ENCODE measurements around the gene ZSCAN16. TPM values are rescaled to one million over a fixed set of nuclear protein-coding genes. Genes with fewer than 3 reads are reported as not detected.
"Not testable (repeated sequence)": the region's sequence is repeated elsewhere in the genome, so short reads cannot be mapped to it uniquely, and the experiment has no call there.

The ZSCAN16 gene
- total and polyA plus RNA-seq, 4 experiments from 2014 or later: 12.4 to 14.8 (median 13.8) TPM

GRCh38 chr6:28082939-28083338 lies 41.5 kb upstream of the ZSCAN16 start:
- peaks cover 12% of the 10 kb centered on the region for H3K4me1 ChIP-seq (ENCODE audit: insufficient read depth, low read length)
- peaks cover 9 to 22% (median 14%) of the 10 kb centered on the region in 4 donors for H3K4me1 Mint-ChIP-seq
- peak overlapping the region; percentile 18 to 100 (median 65) for H3K27ac Mint-ChIP-seq
- CTCF ChIA-PET (ENCODE audit: partially characterized antibody): no interaction called here
- H3K4me3 Mint-ChIP-seq: peak overlapping the region in 1 of 8 donors; percentile 32
- intact Hi-C loops (cut with micrococcal nuclease): loop anchor here (5.0 kb wide), 3 partner anchors 611 to 859 kb away; partner anchors contain the start of genes ZNF184 and ZNF391
- H3K4me3 ChIP-seq (ENCODE audit: low read length in 2 of 2): no peak overlapping the region
- POLR2A ChIA-PET (ENCODE audit: partially characterized antibody): no interaction called here
- H3K27me3 Mint-ChIP-seq: no peaks in the 10 kb centered on the region
- peaks cover 0 to 12% (median 5%) of the 10 kb centered on the region in 8 donors for H3K9me3 Mint-ChIP-seq
- no peaks in the 10 kb centered on the region for H3K9me3 ChIP-seq (ENCODE audit: control insufficient read depth in 1 of 2, low read length in 2 of 2)
- H3K27ac ChIP-seq (ENCODE audit: low read depth, low read length): no peak overlapping the region
- no peaks in the 10 kb centered on the region for H3K27me3 ChIP-seq (ENCODE audit: insufficient read depth, low read length)
- peaks cover 20 to 29% of the 10 kb centered on the region in 2 donors for H3K36me3 Mint-ChIP-seq
- no peaks in the 10 kb centered on the region for H3K36me3 ChIP-seq (ENCODE audit: insufficient read depth, low read length)
- DNase-seq: no peak

- intact Hi-C loops (cut with micrococcal nuclease): no loop called here
- H3K4me1 ChIP-seq (ENCODE audit: insufficient read depth, low read length): no peaks in the 10 kb centered on the region
- Mint-ChIP-seq H3K4me1 (peaks cover 0 to 1% (median 0%) of the 10 kb centered on the region in 4 donors), H3K4me3 (no peak overlapping the region), H3K27ac (no peak overlapping the region), H3K27me3 (peaks cover 2 to 10% of the 10 kb centered on the region in 2 donors), H3K9me3 (peaks cover 2 to 43% (median 33%) of the 10 kb centered on the region in 8 donors), H3K36me3 (peaks cover 45 to 48% of the 10 kb centered on the region in 2 donors)
- ChIA-PET POLR2A (ENCODE audit: partially characterized antibody) (interaction anchor here (0.9 kb wide), 1 partner anchor 16 kb away, joined by 3 read pairs; no protein-coding TSS in a partner anchor), CTCF (ENCODE audit: partially characterized antibody) (interaction anchor here (1.3 kb wide), 1 partner anchor 293 kb away, joined by 3 read pairs; no protein-coding TSS in a partner anchor)
- peaks cover 3 to 17% of the 10 kb centered on the region in 2 donors for H3K9me3 ChIP-seq (ENCODE audit: control insufficient read depth in 1 of 2, low read length in 2 of 2)
- H3K36me3 ChIP-seq (ENCODE audit: insufficient read depth, low read length): no peaks in the 10 kb centered on the region
- H3K27me3 ChIP-seq (ENCODE audit: insufficient read depth, low read length): no peaks in the 10 kb centered on the region
- no peak for DNase-seq
- no peak overlapping the region for H3K4me3 ChIP-seq (ENCODE audit: low read length in 2 of 2)
- H3K27ac ChIP-seq (ENCODE audit: low read depth, low read length): no peak overlapping the region
Observed at GRCh38 chr6:28089054-28089453, 35.4 kb upstream of the ZSCAN16 start.

- Mint-ChIP-seq H3K4me3 (peak overlapping the region in 1 of 8 donors; percentile 34), H3K4me1 (peaks cover 0 to 1% (median 0%) of the 10 kb centered on the region in 4 donors), H3K27me3 (peaks cover 2 to 11% of the 10 kb centered on the region in 2 donors), H3K9me3 (peaks cover 2 to 40% (median 33%) of the 10 kb centered on the region in 8 donors), H3K36me3 (peaks cover 36 to 40% of the 10 kb centered on the region in 2 donors), H3K27ac (no peak overlapping the region)
- Histone ChIP-seq H3K4me1 (ENCODE audit: insufficient read depth, low read length) (no peaks in the 10 kb centered on the region), H3K27me3 (ENCODE audit: insufficient read depth, low read length) (no peaks in the 10 kb centered on the region), H3K9me3 (ENCODE audit: control insufficient read depth in 1 of 2, low read length in 2 of 2) (peaks cover 3 to 17% of the 10 kb centered on the region in 2 donors), H3K27ac (ENCODE audit: low read depth, low read length) (no peak overlapping the region), H3K4me3 (ENCODE audit: low read length in 2 of 2) (no peak overlapping the region), H3K36me3 (ENCODE audit: insufficient read depth, low read length) (no peaks in the 10 kb centered on the region)
- intact Hi-C loops (cut with micrococcal nuclease): no loop called here
- POLR2A ChIA-PET (ENCODE audit: partially characterized antibody): no interaction called here
- no peak for DNase-seq
- CTCF ChIA-PET (ENCODE audit: partially characterized antibody): no interaction called here
Observed at GRCh38 chr6:28090917-28091586, 33.4 kb upstream of the ZSCAN16 start.

- CTCF ChIA-PET (ENCODE audit: partially characterized antibody); H3K27ac ChIP-seq (ENCODE audit: low read depth, low read length); H3K4me3 ChIP-seq (ENCODE audit: low read length in 2 of 2); H3K27me3 Mint-ChIP-seq; H3K36me3 Mint-ChIP-seq; H3K27ac Mint-ChIP-seq; POLR2A ChIA-PET (ENCODE audit: partially characterized antibody); DNase-seq; H3K36me3 ChIP-seq (ENCODE audit: insufficient read depth, low read length); H3K9me3 Mint-ChIP-seq; intact Hi-C loops (cut with micrococcal nuclease); H3K27me3 ChIP-seq (ENCODE audit: insufficient read depth, low read length); H3K9me3 ChIP-seq (ENCODE audit: control insufficient read depth in 1 of 2, low read length in 2 of 2): not testable (repeated sequence)
- Mint-ChIP-seq H3K4me3 (peak overlapping the region in 1 of 8 donors; percentile 10), H3K4me1 (peaks cover 3 to 17% (median 11%) of the 10 kb centered on the region in 4 donors)
- H3K4me1 ChIP-seq (ENCODE audit: insufficient read depth, low read length): peaks cover 13% of the 10 kb centered on the region
Observed at GRCh38 chr6:28102222-28102621, 22.2 kb upstream of the ZSCAN16 start.

GRCh38 chr6:28102699-28103098 lies 21.7 kb upstream of the ZSCAN16 start:
- peak overlapping the region in 5 of 8 donors; percentile 4 to 61 (median 32) for H3K4me3 Mint-ChIP-seq
- H3K4me1 Mint-ChIP-seq: peaks cover 3 to 17% (median 11%) of the 10 kb centered on the region in 4 donors
- CTCF ChIA-PET (ENCODE audit: partially characterized antibody): not testable (repeated sequence)

GRCh38 chr6:28104392-28105244 lies 19.8 kb upstream of the ZSCAN16 start:
- peak; percentile 79 to 83 (median 82) for DNase-seq
- no peaks in the 10 kb centered on the region for H3K9me3 Mint-ChIP-seq
- Histone ChIP-seq H3K4me3 (ENCODE audit: low read length in 2 of 2) (peak overlapping the region; percentile 59 to 67), H3K4me1 (ENCODE audit: insufficient read depth, low read length) (peaks cover 13% of the 10 kb centered on the region), H3K27ac (ENCODE audit: low read depth, low read length) (peak overlapping the region; percentile 72), H3K27me3 (ENCODE audit: insufficient read depth, low read length) (no peaks in the 10 kb centered on the region), H3K36me3 (ENCODE audit: insufficient read depth, low read length) (no peaks in the 10 kb centered on the region), H3K9me3 (ENCODE audit: control insufficient read depth in 1 of 2, low read length in 2 of 2) (no peaks in the 10 kb centered on the region)
- intact Hi-C loops (cut with micrococcal nuclease): loop anchor here (1.0 kb wide), 5 partner anchors 20 to 295 kb away; partner anchors contain the start of genes ZKSCAN4, ZNF165, ZSCAN12 and ZSCAN16
- H3K27me3 Mint-ChIP-seq: peaks cover 3 to 11% of the 10 kb centered on the region in 2 donors
- CTCF ChIA-PET (ENCODE audit: partially characterized antibody): interaction anchor here (0.5 to 2.7 kb wide), 18 partner anchors 12 to 323 kb away, joined by 3 to 19 read pairs (median 4); partner anchors contain the start of genes NKAPL, ZKSCAN4, ZKSCAN8 and ZSCAN16
- peaks cover 0 to 2% of the 10 kb centered on the region in 2 donors for H3K36me3 Mint-ChIP-seq
- H3K27ac Mint-ChIP-seq: peak overlapping the region; percentile 80 to 97 (median 93)
- peaks cover 3 to 17% (median 11%) of the 10 kb centered on the region in 4 donors for H3K4me1 Mint-ChIP-seq
- POLR2A ChIA-PET (ENCODE audit: partially characterized antibody): interaction anchor here (0.5 to 3.3 kb wide), 19 partner anchors 12 to 1545 kb away, joined by 3 to 40 read pairs (median 5); partner anchors contain the start of genes ZKSCAN4, ZKSCAN8, ZNF165 and ZSCAN12
- peak overlapping the region; percentile 85 to 96 (median 92) for H3K4me3 Mint-ChIP-seq

More at GRCh38 chr6:28102699-28103098, 21.7 kb upstream of the ZSCAN16 start:
- H3K27me3 Mint-ChIP-seq; H3K9me3 Mint-ChIP-seq; H3K9me3 ChIP-seq (ENCODE audit: control insufficient read depth in 1 of 2, low read length in 2 of 2); DNase-seq; POLR2A ChIA-PET (ENCODE audit: partially characterized antibody); H3K27ac ChIP-seq (ENCODE audit: low read depth, low read length); intact Hi-C loops (cut with micrococcal nuclease); H3K36me3 Mint-ChIP-seq; H3K36me3 ChIP-seq (ENCODE audit: insufficient read depth, low read length); H3K4me3 ChIP-seq (ENCODE audit: low read length in 2 of 2); H3K27me3 ChIP-seq (ENCODE audit: insufficient read depth, low read length): not testable (repeated sequence)
- peak overlapping the region in 1 of 7 donors; percentile 39 for H3K27ac Mint-ChIP-seq
- peaks cover 13% of the 10 kb centered on the region for H3K4me1 ChIP-seq (ENCODE audit: insufficient read depth, low read length)
